H1 (cell line): ENCODE data around the gene IRF8. TPM values are rescaled to one million over a fixed set of nuclear protein-coding genes. Genes with fewer than 3 reads are reported as not detected.

Experiments used
- CTCF ChIA-PET: fragments of 300-600 bp; sonication (Branson Sonifier 250); formaldehyde crosslinking; loops from one replicate; lab custom pipeline; 2021; ENCODE audit not compliant: partially characterized antibody; lab: Charles Lee
- POLR2A ChIA-PET: fragments of 300-600 bp; sonication (Branson Sonifier 250); formaldehyde crosslinking; loops from one replicate; lab custom pipeline; 2021; ENCODE audit warnings: inconsistent platforms; ENCODE audit not compliant: partially characterized antibody; lab: Charles Lee
- DNase-seq, 2 experiments: peaks; one replicate each; pipeline versions ENCODE4 v3.0.0 to v3.0.0-alpha.2; 2010 to 2022; ENCODE audit warnings: low spot score in 2 of 2, low read depth in 1 of 2, mixed read lengths in 1 of 2
- FAIRE-seq: peaks from 2 replicates; lab custom pipeline; 2011; peaks lifted over from hg19 to GRCh38; lab: Jason Lieb, UNC
- H2AFZ ChIP-seq: 2 replicates; pipeline ENCODE4 v1.8.1; 2012; ENCODE audit warnings: low read length, inconsistent platforms
- H2AK5ac ChIP-seq: 2 replicates; pipeline ENCODE4 v1.6.1; 2013; ENCODE audit warnings: low read depth, low read length
- H2BK120ac ChIP-seq: replicated peaks from 2 replicates; pipeline ENCODE3; 2013; ENCODE audit warnings: low read depth, low read length, inconsistent platforms
- H2BK12ac ChIP-seq: 2 replicates; pipeline ENCODE4 v1.6.1; 2013; ENCODE audit warnings: low read depth, low read length
- H2BK15ac ChIP-seq: 2 replicates; pipeline ENCODE4 v1.6.1; 2013; ENCODE audit warnings: low read length
- H2BK20ac ChIP-seq: 2 replicates; pipeline ENCODE4 v1.6.1; 2013; ENCODE audit warnings: low read length
- H2BK5ac ChIP-seq: 2 replicates; pipeline ENCODE4 v1.6.1; 2013; ENCODE audit warnings: low read depth, low read length
- H3K14ac ChIP-seq: 2 replicates; pipeline ENCODE4 v1.6.1; 2013; ENCODE audit warnings: inconsistent platforms; ENCODE audit not compliant: insufficient read length
- H3K18ac ChIP-seq: 2 replicates; pipeline ENCODE4 v1.6.1; 2013; ENCODE audit warnings: low read length; ENCODE audit errors: extremely low read depth
- H3K23ac ChIP-seq: 2 replicates; pipeline ENCODE4 v1.6.1; 2013; ENCODE audit warnings: inconsistent platforms; ENCODE audit not compliant: insufficient read length
- H3K23me2 ChIP-seq: 2 replicates; pipeline ENCODE4 v1.6.1; 2013; ENCODE audit warnings: low read depth, low read length
- H3K27ac ChIP-seq: 2 replicates; pipeline ENCODE4 v1.6.1; 2011; ENCODE audit warnings: low read depth, low read length, inconsistent platforms
- H3K27me3 ChIP-seq, 4 experiments: replicated peaks in 1 of 4; 1 replicate in 1 of 4; 2 replicates in 3 of 4; pipeline versions ENCODE4 v1.6.1 to v1.8.1; 2011 to 2013; ENCODE audit warnings: low read length in 3 of 4, mild to moderate bottlenecking in 3 of 4, inconsistent platforms in 2 of 4, mixed read lengths in 2 of 4, moderate library complexity in 1 of 4; ENCODE audit not compliant: control insufficient read depth in 3 of 4, insufficient read depth in 3 of 4; ENCODE audit errors: extremely low read depth in 1 of 4
- H3K36me3 ChIP-seq, 4 experiments: 2 replicates each; pipeline versions ENCODE4 v1.6.1 to v1.8.1; 2011 to 2013; ENCODE audit warnings: mild to moderate bottlenecking in 4 of 4, low read length in 3 of 4, moderate library complexity in 2 of 4, control low read depth in 1 of 4, inconsistent platforms in 1 of 4; ENCODE audit not compliant: insufficient read depth in 4 of 4, control insufficient read depth in 2 of 4
- H3K4ac ChIP-seq: replicated peaks from 2 replicates; pipeline ENCODE3; 2013; ENCODE audit warnings: low read length, low read depth, mixed read lengths, inconsistent platforms; ENCODE audit not compliant: insufficient read length
- H3K4me1 ChIP-seq, 4 experiments: replicated peaks in 1 of 4; 1 replicate in 1 of 4; 2 replicates in 3 of 4; pipeline versions ENCODE4 v1.6.1 to v1.8.1; 2011 to 2013; ENCODE audit warnings: low read length in 3 of 4, inconsistent platforms in 2 of 4, mixed read lengths in 1 of 4; ENCODE audit not compliant: insufficient read depth in 4 of 4, control insufficient read depth in 3 of 4
- H3K4me2 ChIP-seq, 2 experiments: 2 replicates each; pipeline versions ENCODE4 v1.6.1 to v1.8.1; 2011 to 2013; ENCODE audit warnings: low read depth in 2 of 2, low read length in 2 of 2, control low read depth in 1 of 2, inconsistent platforms in 1 of 2, mild to moderate bottlenecking in 1 of 2; ENCODE audit not compliant: insufficient read depth in 1 of 2
- H3K4me3 ChIP-seq, 4 experiments: fragments of 200-600, 300-600 bp in 1 of 4; sonication (generic), shearing (Covaris generic), sonication (Bioruptor Twin) in 1 of 4; 2 replicates each; pipeline versions ENCODE4 v1.5.1 to v1.8.1; 2011 to 2016; ENCODE audit warnings: low read length in 4 of 4, low read depth in 3 of 4, control low read depth in 2 of 4, inconsistent platforms in 2 of 4, mild to moderate bottlenecking in 2 of 4, mixed read lengths in 1 of 4, moderate library complexity in 1 of 4; ENCODE audit not compliant: insufficient read depth in 2 of 4; ENCODE audit errors: extremely low read depth in 1 of 4
- H3K56ac ChIP-seq: replicated peaks from 2 replicates; pipeline ENCODE3; 2013; ENCODE audit warnings: low read depth, mild to moderate bottlenecking, mixed read lengths, low read length, inconsistent platforms; ENCODE audit not compliant: insufficient read length
- H3K79me1 ChIP-seq: 2 replicates; pipeline ENCODE4 v1.6.1; 2013; ENCODE audit warnings: low read depth, low read length, control low read depth
- H3K79me2 ChIP-seq, 2 experiments: 2 replicates each; pipeline versions ENCODE4 v1.6.1 to v1.8.1; 2012 to 2013; ENCODE audit warnings: low read length in 2 of 2, mild to moderate bottlenecking in 2 of 2, inconsistent platforms in 1 of 2; ENCODE audit not compliant: insufficient read depth in 2 of 2, control insufficient read depth in 1 of 2
- H3K9ac ChIP-seq, 4 experiments: replicated peaks in 1 of 4; 1 replicate in 1 of 4; 2 replicates in 3 of 4; pipeline versions ENCODE4 v1.6.1 to v1.8.1; 2011 to 2013; ENCODE audit warnings: low read depth in 3 of 4, low read length in 3 of 4, control low read depth in 2 of 4, mild to moderate bottlenecking in 2 of 4, moderate library complexity in 2 of 4, inconsistent platforms in 1 of 4; ENCODE audit errors: extremely low read depth in 1 of 4
- H3K9me3 ChIP-seq, 2 experiments: 2 replicates each; pipeline versions ENCODE4 v1.6.1 to v1.8.1; 2012 to 2013; ENCODE audit warnings: mild to moderate bottlenecking in 2 of 2, moderate library complexity in 2 of 2, control low read depth in 1 of 2, inconsistent platforms in 1 of 2, low read depth in 1 of 2, low read length in 1 of 2, mixed read lengths in 1 of 2; ENCODE audit not compliant: insufficient read depth in 2 of 2
- H4K20me1 ChIP-seq, 2 experiments: replicated peaks in 1 of 2; 2 replicates each; pipeline versions ENCODE3 to v1.8.1; 2011 to 2013; ENCODE audit warnings: inconsistent platforms in 2 of 2, low read length in 2 of 2, mild to moderate bottlenecking in 1 of 2; ENCODE audit not compliant: insufficient read depth in 2 of 2, control insufficient read depth in 1 of 2
- H4K5ac ChIP-seq: 2 replicates; pipeline ENCODE4 v1.6.1; 2013; ENCODE audit warnings: low read length, low read depth, mixed read lengths, inconsistent platforms; ENCODE audit not compliant: insufficient read length
- H4K8ac ChIP-seq: 2 replicates; pipeline ENCODE4 v1.8.0; 2013; ENCODE audit warnings: mild to moderate bottlenecking, moderate library complexity, low read length, inconsistent platforms; ENCODE audit not compliant: insufficient read depth; ENCODE audit errors: extremely low read depth
- H4K91ac ChIP-seq: replicated peaks from 2 replicates; pipeline ENCODE3; 2013; ENCODE audit warnings: low read length, mixed read lengths, inconsistent platforms; ENCODE audit not compliant: insufficient read length
- CHD1 ChIP-seq: IDR thresholded peaks from 2 replicates; pipeline ENCODE4 v1.6.1; 2012; ENCODE audit warnings: low read depth, low read length, improper control_type of control experiment
- MAFK ChIP-seq: IDR thresholded peaks from 2 replicates; pipeline ENCODE4 v1.6.1; 2012; ENCODE audit warnings: low read depth, mild to moderate bottlenecking, improper control_type of control experiment, low read length
- NANOG ChIP-seq: IDR thresholded peaks from 2 replicates; pipeline ENCODE4 v1.6.1; 2011; ENCODE audit warnings: low read length, low read depth, mild to moderate bottlenecking, inconsistent platforms; ENCODE audit not compliant: insufficient read depth, poor library complexity, severe bottlenecking
- POLR2AphosphoS5 ChIP-seq: IDR thresholded peaks from 2 replicates; pipeline ENCODE4 v1.6.1; 2011; ENCODE audit warnings: low read depth, low read length
- POU5F1 ChIP-seq: IDR thresholded peaks from 2 replicates; pipeline ENCODE4 v1.6.1; 2011; ENCODE audit warnings: low read depth, mild to moderate bottlenecking, low read length, moderate library complexity
- SIN3A ChIP-seq, 2 experiments: IDR thresholded peaks in 1 of 2; conservative IDR thresholded peaks in 1 of 2; 2 replicates each; pipeline ENCODE4 v1.6.1; 2011 to 2012; ENCODE audit warnings: low read length in 2 of 2, improper control_type of control experiment in 1 of 2, low read depth in 1 of 2, mild to moderate bottlenecking in 1 of 2
- SRF ChIP-seq: IDR thresholded peaks from 2 replicates; pipeline ENCODE4 v1.6.1; 2011; ENCODE audit warnings: mild to moderate bottlenecking, low read depth, low read length, moderate library complexity
- TAF7 ChIP-seq: optimal IDR thresholded peaks from 2 replicates; pipeline ENCODE3; 2011; ENCODE audit warnings: low read depth, mild to moderate bottlenecking, inconsistent platforms, low read length, moderate library complexity, borderline replicate concordance
- USF2 ChIP-seq: IDR thresholded peaks from 2 replicates; pipeline ENCODE4 v1.6.1; 2011; ENCODE audit warnings: low read length, improper control_type of control experiment
- YY1 ChIP-seq: IDR thresholded peaks from 2 replicates; pipeline ENCODE4 v1.6.1; 2011; ENCODE audit warnings: low read depth, mild to moderate bottlenecking, low read length
- WGBS, 2 experiments: shearing (Covaris generic) in 1 of 2; methylation state at CpG; one replicate each; pipeline versions ENCODE4 v1.1.6 to v1.1.7; 2013 to 2015; ENCODE audit warnings: low lambda C conversion rate in 2 of 2, mixed read lengths in 2 of 2, inconsistent platforms in 1 of 2, low coverage in 1 of 2, missing lambda C conversion rate in 1 of 2; ENCODE audit not compliant: insufficient replicate concordance in 2 of 2, insufficient coverage in 1 of 2, insufficient read length in 1 of 2; ENCODE audit errors: extremely low coverage in 1 of 2, missing lambda C conversion rate in 1 of 2; 5-methylcytosine and 5-hydroxymethylcytosine counted together
- polyA plus RNA-seq, 7 experiments: library from polyadenylated mRNA; depleted of rRNA in 3 of 7; stranded (reverse) in 5 of 7; unstranded in 2 of 7; fragments of >200 nt in 5 of 7; fragments of 200-250 nt in 2 of 7; gene quantifications; 1 replicate in 5 of 7; 2 replicates in 1 of 7; 4 replicates in 1 of 7; pipeline versions ENCODE4 v1.2.1 to v1.2.3, GENCODE V29; 2011 to 2013; ENCODE audit warnings: missing spikeins in 2 of 7, mixed read lengths in 2 of 7
- total RNA-seq: library from RNA; stranded (reverse); fragmentation: NEBNext Ultra II Directional; extraction: Animal tissue kit (Norgen Biotek cat#: 25700); gene quantifications from 2 replicates; pipeline ENCODE4 v1.2.1, GENCODE V29; 2021
- TF ChIP-seq, protein P1 (sequence below): IDR thresholded peaks from 2 replicates; pipeline ENCODE4 v1.6.1; 2012; ENCODE audit warnings: low read length, inconsistent platforms

Gene IRF8
- total and polyA plus RNA-seq, 2 of the 8 experiments (the other 6 are each of a cell fraction or from before 2014, with no cell fraction given) = 0.35 to 2.0 TPM

- no peak overlapping the region for H3K9ac ChIP-seq
- no peaks in the 10 kb centered on the region for H3K79me1 ChIP-seq
- no peak overlapping the region for H3K4ac ChIP-seq
- no peak overlapping the region for H3K18ac ChIP-seq
- H2BK120ac ChIP-seq = no peak overlapping the region
- H2BK5ac ChIP-seq = no peak overlapping the region
- H3K23me2 ChIP-seq = no peaks in the 10 kb centered on the region
- H3K23ac ChIP-seq = no peak overlapping the region
- no peak for DNase-seq
- H3K79me2 ChIP-seq = no peaks in the 10 kb centered on the region
- no peaks in the 10 kb centered on the region for H3K36me3 ChIP-seq
- no peaks in the 10 kb centered on the region for H4K20me1 ChIP-seq
- POLR2A ChIA-PET = no interaction called here
- no peak overlapping the region for H3K56ac ChIP-seq
- no peak overlapping the region for H4K5ac ChIP-seq
- no peak overlapping the region for H3K14ac ChIP-seq
- H2BK15ac ChIP-seq = no peak overlapping the region
- FAIRE-seq = no peak
- no peak overlapping the region for H2BK12ac ChIP-seq
- CTCF ChIA-PET = interaction anchor here (0.6 to 3.3 kb wide), 6 partner anchors 9 to 148 kb away, joined by 3 to 13 read pairs (median 4); no protein-coding TSS in a partner anchor
- H4K8ac ChIP-seq = no peak overlapping the region
- no peak overlapping the region for H3K4me3 ChIP-seq
- no peaks in the 10 kb centered on the region for H3K4me1 ChIP-seq
- H3K27ac ChIP-seq = no peak overlapping the region
- H3K27me3 ChIP-seq = no peaks in the 10 kb centered on the region
- H2AK5ac ChIP-seq = no peak overlapping the region
- 77% methylated on average over 2 of the region's 2 CpGs; no CpG with 5 or more reads in 1 of the 2 experiments for WGBS, 2 experiments
- H4K91ac ChIP-seq = no peak overlapping the region
- no peak overlapping the region for H2BK20ac ChIP-seq
- H2AFZ ChIP-seq = no peak overlapping the region
- H3K9me3 ChIP-seq = no peaks in the 10 kb centered on the region
- no peak overlapping the region for H3K4me2 ChIP-seq
- TF ChIP-seq POU5F1 = no peak
- no peak for TF ChIP-seq MAFK
- no peak for TF ChIP-seq SRF
- TF ChIP-seq POLR2AphosphoS5 = no peak
- TF ChIP-seq TAF7 = no peak
- TF ChIP-seq USF2 = no peak
- TF ChIP-seq SIN3A (conservative IDR thresholded peaks at IDR 0.05 in 1 of 2, IDR thresholded peaks at IDR 0.05 in 1 of 2; ENCODE audit: low read depth in 1 of 2, low read length in 2 of 2) = no peak
- TF ChIP-seq YY1 = no peak
- no peak for TF ChIP-seq NANOG
- TF ChIP-seq CHD1 = no peak
- TF ChIP-seq, protein P1, sequence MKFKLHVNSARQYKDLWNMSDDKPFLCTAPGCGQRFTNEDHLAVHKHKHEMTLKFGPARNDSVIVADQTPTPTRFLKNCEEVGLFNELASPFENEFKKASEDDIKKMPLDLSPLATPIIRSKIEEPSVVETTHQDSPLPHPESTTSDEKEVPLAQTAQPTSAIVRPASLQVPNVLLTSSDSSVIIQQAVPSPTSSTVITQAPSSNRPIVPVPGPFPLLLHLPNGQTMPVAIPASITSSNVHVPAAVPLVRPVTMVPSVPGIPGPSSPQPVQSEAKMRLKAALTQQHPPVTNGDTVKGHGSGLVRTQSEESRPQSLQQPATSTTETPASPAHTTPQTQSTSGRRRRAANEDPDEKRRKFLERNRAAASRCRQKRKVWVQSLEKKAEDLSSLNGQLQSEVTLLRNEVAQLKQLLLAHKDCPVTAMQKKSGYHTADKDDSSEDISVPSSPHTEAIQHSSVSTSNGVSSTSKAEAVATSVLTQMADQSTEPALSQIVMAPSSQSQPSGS = no peak
These were observed 68.1 kb downstream of the IRF8 start for GRCh38 chr16:85967111-85967510.
